GM19025 (cell line): Measurements from ENCODE around the gene RAMP3.

ENCODE experiments used
- ATAC-seq: cut with Tn5 transposase; IDR thresholded peaks from one replicate; pipeline ENCODE4 v1.9.1; 2021; ENCODE audit warnings: mild to moderate bottlenecking, low read depth, moderate library complexity; ENCODE audit not compliant: unreplicated experiment

The RAMP3 gene

DNA sequence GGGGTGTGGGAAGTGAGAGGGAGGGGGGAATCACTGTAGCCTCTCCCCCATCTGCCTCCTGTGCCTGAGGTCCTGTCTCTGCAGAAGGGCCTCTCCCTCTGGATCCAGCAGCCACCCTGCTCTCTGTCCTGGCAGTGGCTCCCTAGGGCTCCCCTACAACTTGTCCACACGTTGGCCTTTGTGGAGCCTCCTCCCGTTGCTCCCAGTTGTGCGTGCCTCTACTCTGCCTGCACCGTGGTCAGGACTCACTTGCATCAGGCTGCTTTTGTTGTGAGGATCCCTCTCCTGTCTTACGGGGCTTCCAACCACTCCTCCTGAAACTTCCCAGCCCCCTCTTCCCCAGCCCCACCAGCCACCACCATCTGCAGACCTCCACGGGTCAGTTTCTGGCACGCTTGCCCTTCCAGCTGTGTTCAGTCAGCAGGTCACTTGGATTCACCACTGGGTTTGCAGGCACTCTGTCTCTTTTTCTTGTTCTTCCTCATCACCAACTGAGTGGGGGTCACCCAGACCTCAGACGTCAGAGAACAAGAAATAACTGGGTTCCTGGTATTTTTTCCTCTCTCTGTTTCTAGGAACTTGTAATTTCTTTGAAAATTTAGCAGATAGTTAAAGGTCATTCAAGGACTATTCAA, 62.3 kb downstream of the RAMP3 start:
- ATAC-seq, result no peak

GRCh38 chr7:45220846-45221618, 63.4 kb downstream of the RAMP3 start:
- no peak for ATAC-seq

- no peak for ATAC-seq
Observed at GRCh38 chr7:45221896-45222604, 64.5 kb downstream of the RAMP3 start.

DNA sequence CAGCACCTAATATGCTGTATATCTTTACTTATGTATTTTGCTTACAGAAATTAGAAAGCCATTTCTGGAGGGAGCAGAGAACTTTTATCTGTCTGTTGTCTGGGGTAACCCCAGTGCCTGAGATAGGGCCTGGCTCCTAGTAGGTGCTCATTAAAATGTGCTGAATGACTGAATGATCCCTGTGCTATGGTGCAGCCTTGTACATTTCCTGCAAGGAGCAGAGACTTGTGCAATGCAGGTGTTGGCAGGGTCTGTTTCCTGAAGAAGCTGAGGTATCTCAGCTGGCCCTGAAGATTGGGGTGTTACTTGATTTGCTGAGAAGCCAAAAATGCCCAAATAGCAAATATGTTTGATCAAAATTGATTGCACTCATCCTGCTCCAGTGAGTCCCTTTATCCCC, 65.5 kb downstream of the RAMP3 start:
- ATAC-seq, result no peak

DNA sequence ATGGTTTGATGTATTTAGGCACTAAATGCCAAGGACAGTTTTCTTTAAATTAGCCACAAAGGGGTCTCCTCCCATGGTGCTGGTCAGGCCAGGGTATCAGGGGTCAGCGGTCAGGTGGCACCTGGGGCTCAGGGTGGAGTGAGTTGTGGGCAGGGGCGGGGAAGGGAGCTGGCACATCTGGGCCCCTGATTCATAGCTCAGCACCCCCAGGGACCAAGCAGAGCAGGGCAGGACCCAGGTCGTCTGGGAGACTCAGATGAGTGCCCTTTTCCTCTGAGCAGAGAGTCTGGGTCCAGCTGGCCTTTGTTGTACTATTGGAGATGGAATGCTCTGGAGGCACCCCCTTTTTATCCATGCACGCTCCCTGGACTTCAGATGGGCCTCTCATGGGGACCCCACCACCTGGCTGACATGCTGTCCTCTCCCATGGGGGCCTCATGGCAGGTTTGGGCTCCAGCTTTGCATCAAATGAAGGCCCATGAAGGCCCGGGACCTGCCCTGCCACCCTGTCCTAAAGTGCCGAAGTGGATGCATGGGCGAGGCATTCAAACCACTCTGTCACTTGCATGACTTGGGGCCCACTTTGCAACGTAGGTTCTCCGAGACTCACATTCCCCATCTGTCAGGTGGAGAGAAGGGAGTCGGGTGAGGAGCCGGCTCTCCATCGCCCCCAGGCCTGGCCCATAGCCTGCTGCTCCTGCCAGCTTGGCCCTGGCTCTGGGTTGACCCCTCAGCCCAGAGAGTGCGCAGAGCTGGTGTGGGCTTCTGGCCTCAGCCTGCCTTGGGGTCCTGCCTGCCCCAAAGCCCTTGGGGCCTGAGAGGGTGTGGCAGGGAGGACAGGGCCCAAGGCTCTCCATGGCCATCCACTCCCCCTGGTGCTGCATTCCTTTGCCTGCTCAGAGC, 66.4 kb downstream of the RAMP3 start:
- ATAC-seq, result no peak

GRCh38 chr7:45224832-45225231, 67.2 kb downstream of the RAMP3 start:
- no peak for ATAC-seq

- ATAC-seq, result no peak
Observed at GRCh38 chr7:45225311-45225947, 67.8 kb downstream of the RAMP3 start.

- ATAC-seq, result no peak
Observed at GRCh38 chr7:45225948-45226335, 68.4 kb downstream of the RAMP3 start.

- ATAC-seq, result no peak
Observed at GRCh38 chr7:45229156-45229920, 71.7 kb downstream of the RAMP3 start.

GRCh38 chr7:45230083-45230482, 72.5 kb downstream of the RAMP3 start:
- ATAC-seq, result no peak

GRCh38 chr7:45230611-45231165, 73.1 kb downstream of the RAMP3 start:
- ATAC-seq, result no peak

DNA sequence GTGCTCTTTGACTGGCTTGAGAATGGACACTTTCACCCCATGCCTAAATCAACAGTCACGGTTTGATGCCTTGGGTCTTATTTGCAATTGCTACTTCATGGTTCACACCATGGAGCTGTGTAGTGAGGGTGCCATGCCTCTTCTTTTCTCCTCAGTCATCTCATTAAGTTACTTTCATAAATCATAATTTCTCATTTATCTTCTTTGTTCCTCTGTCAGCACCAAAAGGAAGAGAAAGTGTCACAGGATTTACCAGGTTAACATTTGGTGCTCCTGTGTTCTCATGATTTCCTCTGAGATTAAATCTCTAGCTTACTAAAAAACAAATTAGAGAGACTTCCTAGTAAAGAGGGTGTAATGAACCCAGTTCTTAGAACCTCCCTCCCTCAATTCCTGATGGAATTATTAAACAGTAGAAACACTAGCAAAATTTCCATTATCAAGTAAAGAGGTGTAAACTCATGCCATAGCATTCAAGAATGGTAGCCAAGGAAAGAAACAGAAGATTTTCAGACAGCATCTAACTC, 75.7 kb downstream of the RAMP3 start:
- no peak for ATAC-seq
